ENCODE measurements around the gene ISOC1.

ISOC1 gene

DNA sequence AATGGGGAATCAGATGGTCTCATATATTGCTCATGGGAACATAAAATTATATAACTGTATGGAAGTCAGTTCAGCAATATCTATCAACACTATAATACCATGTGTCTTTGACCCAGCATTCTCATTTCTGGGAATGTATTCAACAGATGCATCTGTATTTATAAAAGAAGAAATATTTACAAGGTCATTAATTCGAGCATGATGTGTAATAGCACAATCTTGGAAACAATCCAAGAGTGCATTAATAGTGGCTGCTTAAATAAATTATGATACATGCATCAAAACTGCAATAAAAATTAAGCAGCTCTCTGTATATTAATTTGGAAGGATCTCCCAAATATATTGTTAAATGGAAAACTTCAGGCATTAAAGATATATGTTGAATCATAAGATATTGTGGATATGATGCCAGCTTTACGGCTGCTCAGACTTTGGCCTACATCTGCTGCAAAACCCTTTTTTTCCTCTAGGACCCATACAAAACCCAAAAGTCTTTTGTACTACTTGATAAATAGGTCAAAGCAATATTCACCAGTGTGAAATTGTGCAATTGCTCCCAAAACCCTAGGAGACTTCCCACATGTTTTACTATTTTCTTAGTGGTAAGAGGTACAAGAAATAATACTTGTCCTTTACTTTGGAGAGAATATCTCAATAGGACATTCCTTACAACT lies 45.3 kb upstream of the ISOC1 start:
- TF ChIP-seq CTCF (IDR thresholded peaks at IDR 0.05; ENCODE audit: borderline replicate concordance, extremely low read depth, low read length, poor library complexity, severe bottlenecking) (no peak), EZH2 (IDR thresholded peaks at IDR 0.05; ENCODE audit: borderline replicate concordance, low read depth, low read length, severe bottlenecking) (no peak)
- Histone ChIP-seq H3K79me2 (ENCODE audit: insufficient read depth, low read length) (no peaks in the 10 kb centered on the region), H3K4me3 (ENCODE audit: low read depth in 1 of 2, low read length in 2 of 2) (no peak overlapping the region), H3K9ac (ENCODE audit: low read depth, low read length) (no peak overlapping the region), H3K27me3 (ENCODE audit: insufficient read depth, low read length, poor library complexity) (no peaks in the 10 kb centered on the region), H3K9me3 (ENCODE audit: insufficient read depth, low read length, severe bottlenecking) (no peaks in the 10 kb centered on the region), H3K27ac (ENCODE audit: low read length) (no peak overlapping the region), H3K4me1 (ENCODE audit: insufficient read depth, low read length) (no peaks in the 10 kb centered on the region), H2AFZ (ENCODE audit: low read depth, low read length) (no peak overlapping the region), H4K20me1 (ENCODE audit: insufficient read depth, low read length) (no peaks in the 10 kb centered on the region), H3K36me3 (ENCODE audit: insufficient read depth, low read length) (no peaks in the 10 kb centered on the region), H3K4me2 (ENCODE audit: insufficient read depth, low read length) (no peak overlapping the region)
- ATAC-seq (ENCODE audit: insufficient read depth, low read depth) (no peak), DNase-seq (no peak)

GRCh38 chr5:129051283-129051682 lies 43.3 kb upstream of the ISOC1 start:
- Histone ChIP-seq H3K27ac (ENCODE audit: low read length) (no peak overlapping the region), H3K36me3 (ENCODE audit: insufficient read depth, low read length) (no peaks in the 10 kb centered on the region), H3K4me2 (ENCODE audit: insufficient read depth, low read length) (no peak overlapping the region), H3K27me3 (ENCODE audit: insufficient read depth, low read length, poor library complexity) (no peaks in the 10 kb centered on the region), H4K20me1 (ENCODE audit: insufficient read depth, low read length) (no peaks in the 10 kb centered on the region), H3K79me2 (ENCODE audit: insufficient read depth, low read length) (no peaks in the 10 kb centered on the region), H3K9me3 (ENCODE audit: insufficient read depth, low read length, severe bottlenecking) (no peaks in the 10 kb centered on the region), H3K4me1 (ENCODE audit: insufficient read depth, low read length) (no peaks in the 10 kb centered on the region), H3K9ac (ENCODE audit: low read depth, low read length) (no peak overlapping the region), H3K4me3 (ENCODE audit: low read depth in 1 of 2, low read length in 2 of 2) (no peak overlapping the region), H2AFZ (ENCODE audit: low read depth, low read length) (no peak overlapping the region)
- DNase-seq (no peak), ATAC-seq (ENCODE audit: insufficient read depth, low read depth) (no peak)
- TF ChIP-seq CTCF (IDR thresholded peaks at IDR 0.05; ENCODE audit: borderline replicate concordance, extremely low read depth, low read length, poor library complexity, severe bottlenecking) = no peak
- no peak for TF ChIP-seq EZH2 (IDR thresholded peaks at IDR 0.05; ENCODE audit: borderline replicate concordance, low read depth, low read length, severe bottlenecking)

DNA sequence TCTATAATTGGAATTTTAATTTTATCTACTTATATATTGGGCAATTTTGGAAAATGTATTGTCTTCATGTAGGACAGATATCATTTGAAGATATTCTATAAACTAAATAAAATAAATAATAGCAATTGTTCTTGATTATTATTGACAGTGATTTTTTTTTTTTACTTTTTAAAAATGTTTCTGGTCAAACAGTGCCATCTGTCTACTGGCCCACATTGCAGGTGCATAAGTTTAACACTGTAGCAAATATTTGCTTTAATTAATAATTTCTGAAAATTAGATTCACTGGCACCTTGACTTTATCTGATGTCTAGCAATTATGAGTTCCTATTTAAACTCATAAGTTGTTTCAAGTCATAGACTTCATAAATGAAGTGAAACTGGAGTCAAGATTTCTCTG lies 41.1 kb upstream of the ISOC1 start:
- TF ChIP-seq EZH2 (IDR thresholded peaks at IDR 0.05; ENCODE audit: borderline replicate concordance, low read depth, low read length, severe bottlenecking) (no peak), CTCF (IDR thresholded peaks at IDR 0.05; ENCODE audit: borderline replicate concordance, extremely low read depth, low read length, poor library complexity, severe bottlenecking) (no peak)
- Histone ChIP-seq H3K4me3 (ENCODE audit: low read depth in 1 of 2, low read length in 2 of 2) (no peak overlapping the region), H3K4me1 (ENCODE audit: insufficient read depth, low read length) (no peaks in the 10 kb centered on the region), H4K20me1 (ENCODE audit: insufficient read depth, low read length) (no peaks in the 10 kb centered on the region), H3K9me3 (ENCODE audit: insufficient read depth, low read length, severe bottlenecking) (peaks cover 3% of the 10 kb centered on the region), H3K79me2 (ENCODE audit: insufficient read depth, low read length) (no peaks in the 10 kb centered on the region), H3K27me3 (ENCODE audit: insufficient read depth, low read length, poor library complexity) (no peaks in the 10 kb centered on the region), H2AFZ (ENCODE audit: low read depth, low read length) (no peak overlapping the region), H3K36me3 (ENCODE audit: insufficient read depth, low read length) (no peaks in the 10 kb centered on the region), H3K9ac (ENCODE audit: low read depth, low read length) (no peak overlapping the region), H3K4me2 (ENCODE audit: insufficient read depth, low read length) (no peak overlapping the region), H3K27ac (ENCODE audit: low read length) (no peak overlapping the region)
- DNase-seq = no peak
- no peak for ATAC-seq (ENCODE audit: insufficient read depth, low read depth)

Data from DND-41 (cell line).